T-cell (primary cell): ENCODE data around the gene BCAS3. TPM values are rescaled to one million over a fixed set of nuclear protein-coding genes. Genes with fewer than 3 reads are reported as not detected.

Experiments
- ATAC-seq, 4 experiments: fragments of 200-7000 bp in 3 of 4; fragments of 150-1000 bp in 1 of 4; cut with Tn5 transposase; replicated peaks in 1 of 4; 1 replicate in 3 of 4; 2 replicates in 1 of 4; pipeline ENCODE4 v1.10.0; 2021; ENCODE audit warnings: moderate library complexity in 3 of 4, mild to moderate bottlenecking in 2 of 4, moderate number of reproducible peaks in 1 of 4
- CTCF ChIA-PET, 2 donors: fragments of 300-600 bp; sonication (Branson Sonifier 250); formaldehyde crosslinking; loops; one replicate each; lab custom pipeline; 2022; ENCODE audit warnings: antibody characterized with exemption in 2 of 2; lab: Charles Lee
- POLR2A ChIA-PET, 2 donors: fragments of 300-600 bp; sonication (Branson Sonifier 250); formaldehyde crosslinking; loops; one replicate each; lab custom pipeline; 2022; ENCODE audit warnings: antibody characterized with exemption in 2 of 2; lab: Charles Lee
- DNase-seq, 35 experiments: peaks; one replicate each; pipeline versions ENCODE4 v3.0.0 to v3.0.0-alpha.2; 2013 to 2023
- H3K27ac ChIP-seq: one replicate; pipeline ENCODE4 v1.5.1; 2013; ENCODE audit warnings: low read length
- H3K27me3 ChIP-seq, 2 experiments: replicated peaks in 1 of 2; 1 replicate in 1 of 2; 2 replicates in 1 of 2; pipeline versions ENCODE4 v1.6.1 to v1.7.0; 2013; ENCODE audit warnings: low read length in 1 of 2, mixed read lengths in 1 of 2; ENCODE audit not compliant: control insufficient read depth in 2 of 2, insufficient read depth in 2 of 2; ENCODE audit errors: extremely low read depth in 1 of 2
- H3K36me3 ChIP-seq, 2 donors: 1 replicate in 1 of 2; 2 replicates in 1 of 2; pipeline versions ENCODE4 v1.6.1 to v1.7.0; 2013; ENCODE audit warnings: low read length in 1 of 2; ENCODE audit not compliant: control insufficient read depth in 2 of 2, insufficient read depth in 1 of 2; ENCODE audit errors: extremely low read depth in 1 of 2
- H3K4me1 ChIP-seq, 2 experiments: 1 replicate in 1 of 2; 2 replicates in 1 of 2; pipeline versions ENCODE4 v1.6.1 to v1.7.0; 2013; ENCODE audit warnings: low read length in 2 of 2, mixed read lengths in 1 of 2; ENCODE audit not compliant: insufficient read depth in 2 of 2, control insufficient read depth in 1 of 2; ENCODE audit errors: extremely low read depth in 1 of 2
- H3K4me3 ChIP-seq, 2 donors: 1 replicate in 1 of 2; 2 replicates in 1 of 2; pipeline versions ENCODE4 v1.5.1 to v1.7.0; 2013; ENCODE audit warnings: mild to moderate bottlenecking in 2 of 2, low read length in 1 of 2, moderate library complexity in 1 of 2; ENCODE audit not compliant: control insufficient read depth in 1 of 2; ENCODE audit errors: extremely low read depth in 1 of 2
- H3K9me3 ChIP-seq: 2 replicates; pipeline ENCODE4 v1.7.0; 2013
- H3K27ac Mint-ChIP-seq, 2 donors: one replicate each; pipeline ENCODE4 v1.8.0; 2020 to 2021; ENCODE audit warnings: mild to moderate bottlenecking in 2 of 2, mixed read lengths in 2 of 2
- H3K27me3 Mint-ChIP-seq, 2 donors: one replicate each; pipeline ENCODE4 v1.8.0; 2021 to 2022; ENCODE audit warnings: mixed read lengths in 2 of 2
- H3K36me3 Mint-ChIP-seq: one replicate; pipeline ENCODE4 v1.8.0; 2021; ENCODE audit warnings: mixed read lengths
- H3K4me1 Mint-ChIP-seq, 3 donors: one replicate each; pipeline ENCODE4 v1.8.0; 2020 to 2022; ENCODE audit warnings: mixed read lengths in 3 of 3, mild to moderate bottlenecking in 1 of 3
- H3K4me3 Mint-ChIP-seq, 3 donors: one replicate each; pipeline ENCODE4 v1.8.0; 2020 to 2022; ENCODE audit warnings: mild to moderate bottlenecking in 3 of 3, mixed read lengths in 3 of 3, moderate library complexity in 3 of 3
- H3K9me3 Mint-ChIP-seq, 3 donors: one replicate each; pipeline ENCODE4 v1.8.0; 2020 to 2022; ENCODE audit warnings: mixed read lengths in 3 of 3
- WGBS: methylation state at CpG from one replicate; pipeline ENCODE4 v1.1.5; 2013; ENCODE audit warnings: missing lambda C conversion rate; ENCODE audit not compliant: insufficient coverage; 5-methylcytosine and 5-hydroxymethylcytosine counted together
- total RNA-seq, 35 experiments: library from RNA in 6 of 35; stranded (reverse) in 6 of 35; fragments of 120-200 nt in 1 of 35; gene quantifications; one replicate each; pipeline versions ENCODE4 v1.2.1 to v1.2.4 and lab custom pipeline; 2013 to 2026

BCAS3 gene
- total RNA-seq, 5 donors from 2014 or later (not counting 1 experiment from before 2014, with no cell fraction given) = 33.8 to 57.8 (median 38.1) TPM

DNA sequence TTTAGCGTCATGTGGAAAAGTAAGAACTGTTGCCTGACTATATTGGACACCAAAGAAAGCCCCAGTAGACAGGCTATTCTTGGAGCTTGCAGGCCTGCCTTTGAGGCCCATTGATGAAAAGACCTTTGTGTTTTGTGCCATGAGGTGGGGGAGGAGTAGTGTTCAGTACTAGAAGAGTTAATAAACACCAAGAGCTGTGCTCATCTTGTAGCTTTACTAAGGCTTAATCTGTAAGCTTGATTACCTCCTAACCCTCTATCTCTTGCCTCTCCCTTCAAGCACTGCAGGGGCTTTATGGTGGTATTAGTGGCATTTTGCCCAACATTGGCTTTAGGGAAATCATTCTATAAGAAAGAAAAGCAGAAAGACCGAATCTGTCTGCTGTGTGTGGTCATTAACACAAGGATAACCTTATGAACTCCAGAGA lies 501.7 kb downstream of the BCAS3 start:
- POLR2A ChIA-PET = no interaction called here
- no peak overlapping the region for H3K4me3 Mint-ChIP-seq
- CTCF ChIA-PET = no interaction called here

DNA sequence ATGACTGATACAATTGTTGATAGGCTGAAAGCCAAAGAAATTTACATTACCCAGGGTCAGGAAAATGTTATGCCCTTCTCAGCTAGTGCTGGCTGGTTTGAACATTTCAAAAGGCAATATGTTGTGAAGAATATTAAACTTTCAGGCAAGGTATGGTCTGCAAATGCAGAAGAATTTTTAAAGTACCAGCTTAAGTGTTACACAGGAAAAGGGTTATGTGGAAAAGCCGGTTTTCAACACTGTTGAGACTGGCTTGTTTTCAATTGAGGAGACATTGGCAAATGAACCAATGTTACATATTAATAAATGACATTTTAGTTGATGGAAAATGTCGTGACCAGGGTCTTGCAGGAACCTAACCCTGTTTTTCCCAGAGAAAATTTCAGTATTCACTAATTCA lies 506.1 kb downstream of the BCAS3 start:
- H3K36me3 Mint-ChIP-seq = peaks cover 4% of the 10 kb centered on the region
- POLR2A ChIA-PET = no interaction called here
- H3K9me3 Mint-ChIP-seq = no peaks in the 10 kb centered on the region
- Histone ChIP-seq H3K27ac (no peak overlapping the region), H3K36me3 (no peaks in the 10 kb centered on the region), H3K4me3 (no peak overlapping the region), H3K4me1 (no peaks in the 10 kb centered on the region), H3K27me3 (no peaks in the 10 kb centered on the region), H3K9me3 (no peaks in the 10 kb centered on the region)
- WGBS = no CpG with 5 or more reads among the region's 2 CpGs
- H3K4me3 Mint-ChIP-seq = no peak overlapping the region
- DNase-seq = no peak
- no peak for ATAC-seq
- no peaks in the 10 kb centered on the region for H3K4me1 Mint-ChIP-seq
- H3K27ac Mint-ChIP-seq = no peak overlapping the region
- CTCF ChIA-PET = no interaction called here
- H3K27me3 Mint-ChIP-seq = no peaks in the 10 kb centered on the region

More for the DNA sequence above, 501.7 kb downstream of the BCAS3 start:
- no peaks in the 10 kb centered on the region for H3K27me3 ChIP-seq
- H3K4me3 ChIP-seq = no peak overlapping the region
- peaks cover 0 to under 1% (median 0%) of the 10 kb centered on the region in 3 donors for H3K9me3 Mint-ChIP-seq
- no peaks in the 10 kb centered on the region for H3K36me3 ChIP-seq
- 100% methylated on average over 1 of the region's 2 CpGs for WGBS
- H3K9me3 ChIP-seq = no peaks in the 10 kb centered on the region
- no peak overlapping the region for H3K27ac Mint-ChIP-seq
- no peak overlapping the region for H3K27ac ChIP-seq
- H3K36me3 Mint-ChIP-seq = peaks cover 4% of the 10 kb centered on the region
- H3K27me3 Mint-ChIP-seq = no peaks in the 10 kb centered on the region
- no peak for DNase-seq
- peaks cover 3 to 10% (median 5%) of the 10 kb centered on the region in 3 donors for H3K4me1 Mint-ChIP-seq
- H3K4me1 ChIP-seq = peaks cover 0 to 4% of the 10 kb centered on the region in 2 experiments
- ATAC-seq = no peak

DNA sequence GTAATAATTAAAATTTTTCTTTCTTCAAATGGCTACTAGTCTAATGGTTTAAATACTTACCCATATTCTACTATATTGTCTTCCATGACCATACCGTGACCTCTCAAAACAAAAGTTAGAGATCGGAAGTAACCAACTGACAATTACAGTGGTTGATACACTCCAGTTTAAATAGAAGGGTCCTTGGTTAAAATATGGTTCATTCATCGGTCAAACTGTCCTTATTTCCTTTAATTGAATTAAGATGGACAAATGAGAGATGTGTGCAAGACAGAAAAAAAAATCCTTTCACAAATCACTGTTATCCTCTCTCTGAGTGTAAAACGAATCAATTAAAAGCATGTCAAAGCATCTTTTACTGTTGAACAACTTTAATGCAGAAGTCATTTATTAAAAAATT lies 507.7 kb downstream of the BCAS3 start:
- Histone ChIP-seq H3K36me3 (no peaks in the 10 kb centered on the region), H3K27me3 (no peaks in the 10 kb centered on the region), H3K4me3 (no peak overlapping the region), H3K9me3 (no peaks in the 10 kb centered on the region), H3K4me1 (no peaks in the 10 kb centered on the region), H3K27ac (no peak overlapping the region)
- Mint-ChIP-seq H3K9me3 (no peaks in the 10 kb centered on the region), H3K4me3 (no peak overlapping the region), H3K27me3 (no peaks in the 10 kb centered on the region), H3K4me1 (no peaks in the 10 kb centered on the region), H3K27ac (no peak overlapping the region), H3K36me3 (peaks cover 3% of the 10 kb centered on the region)
- POLR2A ChIA-PET = no interaction called here
- no peak for DNase-seq
- no CpG with 5 or more reads among the region's 4 CpGs for WGBS
- ATAC-seq = no peak
- CTCF ChIA-PET = no interaction called here

DNA sequence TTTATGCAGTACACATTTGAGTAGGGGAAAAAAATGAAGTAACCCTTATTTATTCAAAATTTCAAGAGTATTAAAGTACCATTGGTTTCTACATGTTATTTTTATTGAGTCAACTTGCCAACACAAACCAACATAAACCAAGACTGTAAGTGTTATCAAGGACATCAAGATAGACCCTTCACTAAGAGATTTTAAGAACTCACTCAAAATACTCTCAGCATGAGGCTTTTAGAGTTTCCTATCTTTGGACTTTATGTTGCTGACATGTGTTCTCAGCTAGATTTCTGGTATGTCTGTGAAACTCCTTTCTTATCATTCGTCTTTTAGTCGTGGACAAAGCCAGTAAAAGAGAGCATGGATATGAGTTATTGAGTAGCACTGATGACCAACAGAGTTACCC lies 509.4 kb downstream of the BCAS3 start:
- Mint-ChIP-seq H3K9me3 (no peaks in the 10 kb centered on the region), H3K27me3 (no peaks in the 10 kb centered on the region), H3K4me1 (no peaks in the 10 kb centered on the region), H3K36me3 (peaks cover 3% of the 10 kb centered on the region), H3K4me3 (no peak overlapping the region), H3K27ac (no peak overlapping the region)
- Histone ChIP-seq H3K4me3 (no peak overlapping the region), H3K36me3 (no peaks in the 10 kb centered on the region), H3K9me3 (no peaks in the 10 kb centered on the region), H3K27ac (no peak overlapping the region), H3K4me1 (no peaks in the 10 kb centered on the region), H3K27me3 (no peaks in the 10 kb centered on the region)
- ChIA-PET CTCF (no interaction called here), POLR2A (no interaction called here)
- ATAC-seq = no peak
- DNase-seq = no peak
- no CpG with 5 or more reads among the region's 2 CpGs for WGBS

DNA sequence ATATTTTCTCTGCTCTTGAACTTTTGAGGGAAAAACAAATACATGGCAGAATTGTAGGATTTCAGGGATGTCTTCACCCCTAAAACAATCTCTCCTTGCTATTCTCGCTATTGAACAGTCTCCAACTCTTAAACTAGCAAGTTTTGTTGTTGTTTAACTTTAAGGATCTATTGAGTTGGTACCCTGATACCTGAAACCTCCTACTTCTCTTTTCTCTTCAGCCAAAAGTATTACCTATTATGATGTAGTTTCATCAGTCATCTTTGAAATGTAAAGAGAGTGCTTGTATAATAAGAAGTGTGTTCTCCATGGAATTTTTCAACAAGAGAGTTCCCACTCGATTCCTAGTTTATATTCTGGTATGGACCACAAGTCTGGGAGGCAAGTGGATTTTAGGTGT lies 510.4 kb downstream of the BCAS3 start:
- no peak for DNase-seq
- H3K27me3 ChIP-seq = no peaks in the 10 kb centered on the region
- ATAC-seq = no peak
- peaks cover 0 to 3% (median 0%) of the 10 kb centered on the region in 3 donors for H3K9me3 Mint-ChIP-seq
- no peaks in the 10 kb centered on the region for H3K27me3 Mint-ChIP-seq
- H3K9me3 ChIP-seq = no peaks in the 10 kb centered on the region
- CTCF ChIA-PET = no interaction called here
- no peaks in the 10 kb centered on the region for H3K4me1 Mint-ChIP-seq
- no peaks in the 10 kb centered on the region for H3K4me1 ChIP-seq
- no peak overlapping the region for H3K27ac ChIP-seq
- H3K4me3 Mint-ChIP-seq = no peak overlapping the region
- no peak overlapping the region for H3K27ac Mint-ChIP-seq
- WGBS = no CpG with 5 or more reads among the region's 2 CpGs
- no peaks in the 10 kb centered on the region for H3K36me3 ChIP-seq
- POLR2A ChIA-PET = no interaction called here
- H3K4me3 ChIP-seq = no peak overlapping the region
- peaks cover 3% of the 10 kb centered on the region for H3K36me3 Mint-ChIP-seq

DNA sequence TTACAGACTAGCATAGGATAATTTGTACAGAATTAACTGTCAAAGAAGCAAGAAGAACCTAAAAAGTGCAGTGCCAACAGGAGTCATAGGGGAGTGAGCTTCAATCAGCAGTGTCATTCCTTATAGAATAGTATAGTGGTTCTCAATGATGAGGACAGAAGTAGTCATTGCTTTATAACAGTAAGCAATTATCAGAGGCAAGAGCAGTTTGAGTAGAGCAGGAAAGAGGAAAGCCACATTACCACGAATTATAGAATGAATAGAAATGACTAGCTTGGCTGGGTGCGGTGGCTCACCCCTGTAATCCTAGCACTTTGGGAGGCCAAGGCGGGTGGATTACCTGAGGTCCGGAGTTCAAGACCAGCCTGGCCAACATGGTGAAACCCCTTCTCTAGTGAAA lies 512.3 kb downstream of the BCAS3 start:
- DNase-seq (no peak), ATAC-seq (no peak)
- Mint-ChIP-seq H3K27me3 (no peaks in the 10 kb centered on the region), H3K4me3 (no peak overlapping the region), H3K27ac (no peak overlapping the region), H3K36me3 (peaks cover 3% of the 10 kb centered on the region), H3K9me3 (peaks cover 0 to 3% (median 0%) of the 10 kb centered on the region in 3 donors), H3K4me1 (no peaks in the 10 kb centered on the region)
- Histone ChIP-seq H3K9me3 (no peaks in the 10 kb centered on the region), H3K4me1 (no peaks in the 10 kb centered on the region), H3K4me3 (no peak overlapping the region), H3K27ac (no peak overlapping the region), H3K36me3 (no peaks in the 10 kb centered on the region), H3K27me3 (no peaks in the 10 kb centered on the region)
- no CpG with 5 or more reads among the region's 4 CpGs for WGBS
- ChIA-PET CTCF (interaction anchor here in 1 of 2 donors (0.6 kb wide), 1 partner anchor 945 kb away, joined by 8 read pairs; no protein-coding TSS in a partner anchor), POLR2A (interaction anchor here in 1 of 2 donors (0.5 kb wide), 1 partner anchor 180 kb away, joined by 10 read pairs; no protein-coding TSS in a partner anchor)

DNA sequence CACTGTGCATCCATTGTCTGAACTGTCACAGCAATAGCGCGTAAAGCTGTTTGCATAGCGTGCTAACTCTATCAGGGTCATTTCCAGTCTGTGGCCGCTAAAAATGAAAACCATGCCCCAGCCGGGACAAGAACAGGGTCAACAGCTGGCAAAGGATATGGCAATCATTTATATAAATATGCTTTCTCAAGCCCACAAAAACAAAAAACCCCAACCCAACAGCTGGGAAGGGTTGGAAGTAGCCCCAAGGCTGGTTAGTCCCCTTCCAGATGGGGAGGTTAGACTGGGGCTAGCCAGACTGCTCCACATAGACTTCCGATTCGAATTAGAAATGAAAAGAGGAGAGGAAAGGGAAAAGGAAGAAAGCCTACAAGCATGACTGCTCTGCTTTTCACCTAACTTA lies 518.7 kb downstream of the BCAS3 start:
- no peak overlapping the region for H3K27ac Mint-ChIP-seq
- Histone ChIP-seq H3K4me1 (no peaks in the 10 kb centered on the region), H3K27ac (no peak overlapping the region), H3K36me3 (no peaks in the 10 kb centered on the region), H3K27me3 (no peaks in the 10 kb centered on the region), H3K9me3 (no peaks in the 10 kb centered on the region), H3K4me3 (no peak overlapping the region)
- 100% methylated on average over 3 of the region's 7 CpGs for WGBS
- DNase-seq (no peak), ATAC-seq (no peak)
- peaks cover 3% of the 10 kb centered on the region for H3K36me3 Mint-ChIP-seq
- POLR2A ChIA-PET = no interaction called here
- H3K27me3 Mint-ChIP-seq = no peaks in the 10 kb centered on the region
- H3K4me3 Mint-ChIP-seq = no peak overlapping the region
- CTCF ChIA-PET = no interaction called here
- no peaks in the 10 kb centered on the region for H3K4me1 Mint-ChIP-seq
- H3K9me3 Mint-ChIP-seq = peaks cover 0 to 3% (median 0%) of the 10 kb centered on the region in 3 donors
